Neutrophil (primary cell): Measurements from ENCODE around the gene SH3BP2.
A peak's percentile ranks its signal among the peaks of the same experiment; 100 is the strongest.

Experiments used
- H3K27ac ChIP-seq: fragments of 200-600 bp; sonication (generic); 2 replicates; pipeline ENCODE4 v1.5.1; 2016; ENCODE audit warnings: mild to moderate bottlenecking, moderate library complexity
- H3K27me3 ChIP-seq: fragments of 200-600 bp; sonication (generic); 2 replicates; pipeline ENCODE4 v1.6.0; 2016; ENCODE audit warnings: mild to moderate bottlenecking
- H3K36me3 ChIP-seq: fragments of 200-600 bp; sonication (generic); 2 replicates; pipeline ENCODE4 v1.5.1; 2017
- H3K4me1 ChIP-seq, 2 experiments: fragments of 200-600 bp in 1 of 2; sonication (generic) in 1 of 2; 1 replicate in 1 of 2; 2 replicates in 1 of 2; pipeline versions ENCODE4 v1.5.1 to v1.6.1; 2013 to 2016; ENCODE audit warnings: low read depth in 1 of 2, low read length in 1 of 2, mild to moderate bottlenecking in 1 of 2, moderate library complexity in 1 of 2; ENCODE audit not compliant: control insufficient read depth in 1 of 2, insufficient read depth in 1 of 2
- H3K4me3 ChIP-seq, 2 experiments: fragments of 200-600 bp in 1 of 2; sonication (generic) in 1 of 2; 1 replicate in 1 of 2; 2 replicates in 1 of 2; pipeline ENCODE4 v1.5.1; 2013 to 2016; ENCODE audit warnings: low read depth in 1 of 2, low read length in 1 of 2, mild to moderate bottlenecking in 1 of 2, moderate library complexity in 1 of 2
- H3K9me3 ChIP-seq: fragments of 200-600 bp; sonication (generic); 2 replicates; pipeline ENCODE4 v1.5.1; 2016
- CTCF ChIP-seq: fragments of 200-600 bp; sonication (generic); IDR thresholded peaks from 2 replicates; pipeline ENCODE4 v1.5.1; 2016; ENCODE audit warnings: antibody characterized with exemption

SH3BP2 gene

GRCh38 chr4:2781911-2782310 lies 11.0 kb upstream of the SH3BP2 start:
- Histone ChIP-seq H3K27ac (no peak overlapping the region), H3K36me3 (no peaks in the 10 kb centered on the region), H3K27me3 (no peaks in the 10 kb centered on the region), H3K9me3 (no peaks in the 10 kb centered on the region), H3K4me1 (peaks cover 15 to 16% of the 10 kb centered on the region in 2 experiments), H3K4me3 (no peak overlapping the region)
- no peak for TF ChIP-seq CTCF

GRCh38 chr4:2783790-2784189 lies 9.1 kb upstream of the SH3BP2 start:
- Histone ChIP-seq H3K4me1 (peaks cover 30 to 34% of the 10 kb centered on the region in 2 experiments), H3K9me3 (no peaks in the 10 kb centered on the region), H3K27ac (no peak overlapping the region), H3K27me3 (no peaks in the 10 kb centered on the region), H3K36me3 (no peaks in the 10 kb centered on the region), H3K4me3 (no peak overlapping the region)
- TF ChIP-seq CTCF, result no peak

- Histone ChIP-seq H3K27me3 (no peaks in the 10 kb centered on the region), H3K27ac (peak overlapping the region; percentile 86), H3K4me1 (peaks cover 35 to 36% of the 10 kb centered on the region in 2 experiments), H3K36me3 (no peaks in the 10 kb centered on the region), H3K4me3 (no peak overlapping the region), H3K9me3 (no peaks in the 10 kb centered on the region)
- TF ChIP-seq CTCF, result no peak
These were observed 7.3 kb upstream of the SH3BP2 start for GRCh38 chr4:2785613-2786012.

GRCh38 chr4:2786152-2786671 lies 6.7 kb upstream of the SH3BP2 start:
- Histone ChIP-seq H3K27ac (peak overlapping the region; percentile 86), H3K36me3 (no peaks in the 10 kb centered on the region), H3K27me3 (no peaks in the 10 kb centered on the region), H3K4me1 (peaks cover 41 to 42% of the 10 kb centered on the region in 2 experiments), H3K4me3 (no peak overlapping the region), H3K9me3 (no peaks in the 10 kb centered on the region)
- TF ChIP-seq CTCF, result no peak

- H3K4me3 ChIP-seq, result peak overlapping the region in 1 of 2 experiments; percentile 29
- H3K27ac ChIP-seq, result peak overlapping the region; percentile 86
These were observed 6.1 kb upstream of the SH3BP2 start for GRCh38 chr4:2786794-2787229.

More at GRCh38 chr4:2786794-2787229, 6.1 kb upstream of the SH3BP2 start:
- H3K4me1 ChIP-seq, result peaks cover 47 to 48% of the 10 kb centered on the region in 2 experiments
- H3K36me3 ChIP-seq, result no peaks in the 10 kb centered on the region
- no peaks in the 10 kb centered on the region for H3K9me3 ChIP-seq
- H3K27me3 ChIP-seq, result no peaks in the 10 kb centered on the region
- no peak for TF ChIP-seq CTCF
